Activated T-helper 1 cell treated with Interleukin-2 at 50 U/mL for 16 hours (primary cell): Measurements from ENCODE around the gene GSX2.
A peak's percentile ranks its signal among the peaks of the same experiment; 100 is the strongest.
"Not testable (repeated sequence)": the region's sequence is repeated elsewhere in the genome, so short reads cannot be mapped to it uniquely, and the experiment has no call there.

Experiments used
- DNase-seq: peaks from one replicate; pipeline ENCODE4 v3.0.0-alpha.2; 2020; ENCODE audit warnings: low read depth

Gene GSX2

GRCh38 chr4:54099748-54100574, at the start of gene GSX2:
Gene GSX2 (plus strand): TSS chr4:54100163. CDS start chr4:54100345, 182 bp downstream.
- DNase-seq = no peak

GRCh38 chr4:54050214-54050904, 49.6 kb upstream of the GSX2 start:
- DNase-seq = no peak

GRCh38 chr4:54053322-54053721, 46.6 kb upstream of the GSX2 start:
- DNase-seq = not testable (repeated sequence)

- DNase-seq = no peak
Measured at GRCh38 chr4:54054501-54054900, 45.5 kb upstream of the GSX2 start.

GRCh38 chr4:54055494-54055893, 44.5 kb upstream of the GSX2 start:
- DNase-seq = no peak

GRCh38 chr4:54056360-54056759, 43.6 kb upstream of the GSX2 start:
- DNase-seq = no peak

DNA sequence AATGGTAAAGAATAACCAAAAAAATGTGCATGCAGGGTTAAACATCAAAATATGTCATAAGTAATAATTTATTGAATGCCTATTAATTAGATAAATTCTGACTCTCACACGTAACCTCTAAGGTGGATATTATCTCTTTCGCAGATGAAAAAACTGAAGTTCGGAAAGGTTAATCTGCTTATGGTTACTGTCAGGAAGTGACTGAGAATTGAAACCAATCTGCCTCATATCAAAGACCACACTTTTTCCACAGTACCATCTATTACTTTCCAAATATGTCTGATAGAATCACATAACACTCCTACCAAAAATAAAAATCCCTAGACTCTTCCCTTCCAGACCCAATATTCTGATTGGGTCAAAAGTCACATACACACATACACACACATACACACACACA, 41.8 kb upstream of the GSX2 start:
- DNase-seq = no peak

- no peak for DNase-seq
Measured at GRCh38 chr4:54060116-54060515, 39.8 kb upstream of the GSX2 start.

DNA sequence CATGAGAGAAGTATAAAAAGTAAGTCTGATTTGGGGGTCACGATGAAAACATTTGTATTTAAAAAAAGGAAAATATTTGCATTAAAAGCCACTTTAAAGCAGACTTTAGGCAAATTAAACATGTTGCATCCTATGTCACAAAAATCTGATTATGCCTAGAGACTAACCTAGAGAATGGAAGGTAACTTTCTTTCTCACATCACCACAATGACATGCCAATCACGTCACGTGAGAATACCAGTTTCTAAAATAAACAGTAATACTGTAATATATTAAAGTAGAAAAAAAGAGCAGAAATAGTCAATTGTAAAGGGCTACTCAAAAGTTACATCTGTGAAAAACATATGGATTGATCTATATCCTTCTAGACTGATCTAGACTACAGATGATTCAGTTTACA, 38.9 kb upstream of the GSX2 start:
- no peak for DNase-seq

GRCh38 chr4:54061873-54062272, 38.1 kb upstream of the GSX2 start:
- no peak for DNase-seq

DNA sequence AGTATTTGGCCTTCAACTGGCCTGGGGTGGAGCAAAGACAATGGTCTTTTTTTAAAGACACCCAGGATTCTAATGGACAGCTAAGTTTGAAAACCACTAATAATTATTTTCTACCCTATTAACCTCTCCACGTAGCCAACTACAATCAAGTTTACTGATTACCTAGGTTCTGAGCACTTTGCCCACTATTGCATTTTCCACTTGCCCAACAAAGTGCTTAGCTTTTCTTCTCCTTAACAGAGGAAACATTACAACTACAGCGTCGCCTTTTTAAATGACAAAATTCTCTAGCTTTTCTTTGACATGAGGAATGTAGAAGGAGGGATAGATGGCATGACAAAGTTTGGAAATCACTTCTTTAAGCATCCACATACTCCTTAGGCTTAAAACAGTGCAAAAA, 37.6 kb upstream of the GSX2 start:
- DNase-seq = no peak

GRCh38 chr4:54063229-54063628, 36.7 kb upstream of the GSX2 start:
- DNase-seq = no peak

- DNase-seq = peak; percentile 10
Measured at GRCh38 chr4:54063737-54064316, 36.1 kb upstream of the GSX2 start.

DNA sequence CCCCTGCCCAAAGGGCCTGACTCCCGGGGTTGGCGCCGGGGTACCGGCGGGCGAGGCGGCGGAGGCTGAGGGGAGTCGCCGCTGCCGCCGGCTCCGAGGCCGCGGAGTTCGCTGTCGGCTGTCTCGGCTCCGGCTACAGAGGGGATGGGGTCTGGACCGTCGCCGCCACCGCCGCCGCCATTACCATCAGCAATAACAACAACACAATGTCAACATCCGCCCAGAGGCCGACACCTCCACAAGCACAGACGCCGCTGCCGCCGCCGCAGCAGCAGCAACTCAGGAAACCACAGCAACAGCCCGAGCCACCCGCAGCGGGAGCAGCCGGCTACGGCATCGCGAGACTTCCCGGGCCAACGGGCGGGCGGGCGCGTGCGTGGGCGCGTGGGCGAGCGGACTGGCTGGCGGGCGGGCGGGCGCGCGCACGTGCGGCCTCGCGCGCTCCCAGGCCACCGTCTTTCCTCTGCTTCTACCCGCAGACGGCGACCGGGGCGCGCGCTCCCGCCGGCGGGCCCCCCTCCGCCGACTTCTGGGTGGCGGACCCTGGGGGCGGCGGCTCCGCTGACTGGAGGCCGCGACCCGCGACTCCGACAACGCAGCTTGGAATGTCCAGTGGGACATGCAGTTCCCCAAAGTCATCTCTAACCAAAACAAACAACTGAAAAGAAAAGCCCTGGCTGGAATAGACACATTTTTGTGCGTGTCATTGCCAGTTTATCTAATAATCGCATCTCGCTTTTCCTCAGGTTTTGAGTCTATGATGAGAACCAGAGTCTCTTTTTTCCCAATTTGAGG, 35.4 kb upstream of the GSX2 start, which contains the start of gene CHIC2:
CHIC2 (minus strand) TSS at position 289 of the 795 bp plus-strand sequence. CDS start 305 bp downstream, outside the sequence.
- peak; percentile 96 for DNase-seq

GRCh38 chr4:54065282-54066087, 34.5 kb upstream of the GSX2 start:
- DNase-seq = no peak

- no peak for DNase-seq
Measured at GRCh38 chr4:54066088-54066415, 33.9 kb upstream of the GSX2 start.

DNA sequence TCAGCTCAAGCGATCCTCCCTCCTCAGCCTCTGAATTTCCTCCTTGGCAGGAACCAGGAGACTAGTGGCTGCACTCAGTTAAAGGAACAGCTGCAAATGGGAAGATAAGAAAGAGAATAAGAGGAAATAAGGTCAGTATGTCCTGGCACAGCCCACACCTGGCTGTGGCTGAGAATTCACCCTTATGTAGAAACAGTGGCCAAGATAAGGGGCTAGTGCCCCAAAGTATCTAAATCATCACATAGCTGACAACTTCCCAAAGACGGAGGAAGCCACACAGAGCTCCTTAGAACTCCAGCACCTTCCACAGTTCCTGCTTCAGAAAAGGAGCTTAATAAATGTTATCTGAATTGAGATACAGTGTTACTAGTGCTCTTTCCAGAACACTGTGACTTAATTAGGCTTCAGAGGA, 33.2 kb upstream of the GSX2 start:
- no peak for DNase-seq

- no peak for DNase-seq
Measured at GRCh38 chr4:54067166-54067565, 32.8 kb upstream of the GSX2 start.

DNA sequence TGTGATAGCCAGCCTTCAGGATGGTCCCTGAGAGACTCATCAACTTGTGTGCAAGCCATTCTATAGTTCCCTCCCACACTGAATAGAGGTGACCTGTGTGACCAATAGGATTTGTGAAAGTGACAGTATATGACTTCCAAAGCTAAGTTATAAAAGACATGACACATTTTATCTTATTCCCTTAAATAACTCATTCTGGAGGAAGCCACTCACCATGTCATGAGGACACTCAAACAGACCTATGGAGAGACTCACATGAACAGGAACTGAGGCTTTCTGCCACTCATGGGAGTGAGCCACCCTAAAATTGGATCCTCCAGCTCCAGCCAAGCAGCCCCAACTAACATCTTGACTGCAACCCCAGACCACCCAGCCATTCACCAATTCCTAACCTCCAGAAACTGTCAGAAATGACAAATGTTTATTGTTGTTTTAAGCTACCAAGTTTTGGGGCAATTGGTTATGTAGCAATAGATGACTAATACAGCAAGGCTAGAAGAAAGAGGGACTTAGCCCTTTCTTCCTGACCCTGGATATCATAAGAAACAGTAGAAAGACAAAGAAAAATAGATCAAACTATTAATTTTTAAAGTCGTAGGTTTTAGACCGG, 26.6 kb upstream of the GSX2 start:
- DNase-seq = no peak

- no peak for DNase-seq
Measured at GRCh38 chr4:54074381-54074780, 25.6 kb upstream of the GSX2 start.

- DNase-seq = no peak
Measured at GRCh38 chr4:54076673-54077072, 23.3 kb upstream of the GSX2 start.
